ENCODE results near the gene FCN2. TPM values are rescaled to one million over a fixed set of nuclear protein-coding genes. Genes with fewer than 3 reads are reported as not detected.
"Not testable (repeated sequence)": the region's sequence is repeated elsewhere in the genome, so short reads cannot be mapped to it uniquely, and the experiment has no call there.

FCN2 gene
- total RNA-seq, 2 experiments from 2014 or later = not detected

DNA sequence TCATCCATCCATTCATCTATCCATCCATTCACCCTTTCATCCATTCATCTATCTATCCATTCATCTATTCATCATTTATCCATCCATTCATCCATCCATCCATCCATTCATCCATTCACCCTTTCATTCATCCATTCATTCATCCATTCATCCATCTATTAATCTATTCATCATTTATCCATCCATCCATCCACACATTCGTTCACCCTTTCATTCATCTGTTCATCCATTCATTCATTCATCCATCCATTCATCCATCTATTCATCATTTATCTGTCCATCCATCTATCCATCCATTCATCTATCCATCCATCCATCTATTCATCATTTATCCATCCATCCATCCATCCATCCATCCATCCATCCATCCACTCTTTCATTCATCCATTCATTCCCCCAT, 33.9 kb upstream of the FCN2 start:
- CTCF ChIA-PET = no interaction called here

DNA sequence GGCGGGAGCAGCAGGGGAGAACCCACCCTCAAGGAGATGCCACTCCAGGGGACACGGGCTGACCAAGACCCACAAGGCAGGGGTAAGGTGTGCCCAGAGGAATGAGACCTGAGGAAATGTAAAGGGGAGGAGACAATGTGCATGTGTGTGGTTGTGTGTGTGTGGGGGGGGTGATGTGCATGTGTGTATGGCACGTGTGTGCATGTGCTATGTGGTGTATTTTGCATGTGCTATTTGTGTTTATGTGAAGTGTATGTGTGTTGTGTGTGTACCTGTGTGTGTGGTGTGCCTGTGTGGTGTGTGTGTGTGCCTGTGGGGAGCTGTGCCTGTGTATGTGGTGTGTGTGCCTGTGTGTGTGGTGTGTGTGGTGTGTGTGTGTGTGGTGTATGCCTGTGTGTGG, 33.5 kb upstream of the FCN2 start:
- CTCF ChIA-PET = no interaction called here
- POLR2A ChIA-PET = no interaction called here

More for the DNA sequence above, 33.9 kb upstream of the FCN2 start:
- POLR2A ChIA-PET = no interaction called here

DNA sequence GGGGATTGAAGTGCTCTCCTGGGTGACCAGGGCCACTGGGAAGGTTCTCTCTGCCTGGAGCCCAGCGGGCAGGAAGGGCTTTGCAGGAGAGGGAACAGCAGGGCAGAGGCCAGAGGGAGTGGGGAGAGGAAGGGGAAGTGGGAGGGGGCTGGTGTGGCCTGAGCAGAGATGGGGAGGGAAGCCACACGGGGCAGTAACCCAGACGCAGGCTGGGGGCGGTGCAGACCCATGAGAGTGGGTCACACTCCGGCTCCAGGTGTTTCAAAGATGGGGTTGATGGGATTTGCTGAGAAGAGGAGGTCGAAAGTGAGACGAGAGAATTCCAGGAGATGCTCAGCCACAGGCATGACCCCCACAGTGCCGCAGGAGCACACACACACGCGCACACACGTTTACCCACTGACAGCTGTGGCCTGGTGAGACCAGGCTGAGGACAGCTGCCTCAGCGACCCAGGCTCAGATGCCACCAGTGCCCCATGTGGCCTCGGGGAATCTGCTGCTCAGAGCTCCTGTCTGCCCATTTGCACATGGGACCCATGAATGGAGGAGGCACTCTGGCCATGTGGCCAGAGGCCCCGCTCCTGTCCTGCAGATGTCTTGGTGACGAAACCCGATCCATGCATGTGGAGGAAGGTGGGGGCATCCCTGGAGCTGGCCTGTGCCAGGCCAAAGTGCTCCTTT, 32.7 kb upstream of the FCN2 start:
- POLR2A ChIA-PET = no interaction called here
- CTCF ChIA-PET = no interaction called here

DNA sequence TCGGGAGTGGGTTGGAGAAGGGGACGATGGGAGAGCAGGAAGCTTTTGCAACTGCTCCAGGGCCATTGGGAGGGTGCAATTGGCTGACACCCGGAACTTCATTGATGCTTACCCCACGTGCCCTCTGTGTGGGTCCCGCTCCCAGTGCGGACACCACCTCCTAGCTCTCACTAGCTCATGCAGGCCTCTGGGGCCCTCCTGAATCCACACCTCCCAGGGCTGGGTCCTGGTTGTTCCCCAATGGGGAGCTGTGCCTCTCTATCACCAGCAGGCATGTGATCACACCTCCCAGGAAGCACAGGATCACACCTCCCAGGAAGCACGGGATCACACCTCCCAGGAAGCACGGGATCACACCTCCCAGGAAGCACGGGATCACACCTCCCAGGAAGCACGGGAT, 32.1 kb upstream of the FCN2 start:
- ChIA-PET POLR2A (no interaction called here), CTCF (no interaction called here)

DNA sequence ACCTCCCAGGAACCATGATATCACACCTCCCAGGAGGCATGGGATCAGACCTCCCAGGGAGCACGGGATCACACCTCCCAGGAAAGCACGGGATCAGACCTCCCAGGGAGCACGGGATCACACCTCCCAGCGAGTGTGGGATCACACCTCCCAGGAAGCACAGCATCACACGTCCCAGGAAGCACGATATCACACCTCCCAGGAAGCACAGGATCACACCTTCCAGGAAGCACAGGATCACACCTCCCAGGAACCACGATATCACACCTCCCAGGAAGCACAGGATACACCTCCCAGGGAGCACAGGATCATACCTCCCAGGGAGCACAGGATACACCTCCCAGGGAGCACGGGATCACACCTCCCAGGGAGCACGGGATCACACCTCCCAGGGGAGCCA, 30.0 kb upstream of the FCN2 start:
- ChIA-PET POLR2A (no interaction called here), CTCF (no interaction called here)

DNA sequence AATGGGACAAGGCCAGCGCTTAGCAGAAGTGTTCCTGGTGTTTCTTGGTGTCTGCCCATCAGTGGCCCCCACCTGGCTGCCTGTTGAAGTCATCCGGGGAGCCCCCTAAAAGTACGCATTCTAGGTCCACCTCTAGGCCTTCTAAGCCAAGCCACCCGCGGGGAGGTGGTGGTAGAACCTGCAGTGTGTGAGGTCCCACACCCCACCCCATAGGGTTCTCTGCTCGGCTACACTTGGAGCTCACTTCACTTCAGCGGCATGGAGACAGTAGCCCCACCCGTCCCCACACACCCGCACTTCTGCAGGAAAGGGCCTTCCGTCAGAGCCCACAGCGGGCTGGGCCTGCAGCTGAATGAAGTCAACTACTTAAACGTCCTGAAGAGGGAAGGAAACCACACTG, 29.6 kb upstream of the FCN2 start:
- ChIA-PET POLR2A (no interaction called here), CTCF (no interaction called here)

DNA sequence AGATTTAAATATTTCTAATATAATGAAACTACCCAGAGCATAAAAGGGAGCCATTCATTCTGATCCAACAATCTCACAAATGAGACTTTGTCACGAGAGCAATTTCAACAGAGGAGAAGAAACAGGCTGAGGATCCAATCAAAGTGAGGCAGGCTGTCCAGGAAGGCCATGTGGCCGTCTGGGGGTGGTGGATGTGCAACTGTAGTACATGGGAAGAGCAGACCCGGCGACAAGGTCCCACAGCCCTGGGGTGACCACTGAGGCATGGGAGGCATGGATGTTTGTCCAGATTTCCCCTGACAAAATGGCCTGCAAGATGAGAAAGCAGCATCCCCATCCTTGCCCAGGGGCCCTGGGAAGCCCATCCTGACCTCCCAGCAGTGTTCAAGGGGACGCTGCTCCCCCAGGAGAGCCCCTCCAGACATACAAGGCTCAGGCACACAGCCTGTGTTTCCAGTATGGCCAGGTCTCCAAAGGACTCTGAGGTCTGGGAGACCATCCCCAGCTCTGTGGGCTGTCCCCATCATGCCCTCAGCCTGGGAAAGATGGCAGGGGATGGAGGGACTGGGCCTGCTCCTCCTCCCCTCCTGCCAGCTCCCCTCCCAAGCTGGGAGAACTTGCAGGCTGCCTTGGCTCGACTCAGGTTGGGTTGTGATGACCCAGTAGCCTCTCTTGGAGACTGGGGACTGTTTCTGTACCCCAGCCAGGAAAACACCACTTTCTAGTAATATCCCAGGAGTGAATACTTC, 27.5 kb upstream of the FCN2 start:
- ChIA-PET POLR2A (no interaction called here), CTCF (no interaction called here)

DNA sequence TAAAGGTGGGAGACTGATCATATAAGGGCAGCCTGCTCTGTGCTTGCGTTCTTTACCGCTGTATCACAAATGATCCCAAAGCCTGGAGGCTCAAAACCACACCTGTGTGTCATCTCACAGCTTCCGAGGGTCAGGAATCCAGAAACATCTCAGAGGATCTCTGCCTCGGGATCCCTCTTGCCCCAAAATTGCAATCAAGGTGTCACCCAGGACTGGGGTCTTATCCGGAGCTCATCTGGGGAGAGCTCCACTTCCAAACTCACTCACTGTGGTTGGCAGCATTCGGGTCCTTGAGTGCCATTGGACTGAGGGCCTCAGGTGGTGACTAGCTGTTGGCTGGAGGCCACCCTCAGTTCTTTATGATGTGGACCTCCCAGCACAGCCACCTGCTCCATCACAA, 26.7 kb upstream of the FCN2 start:
- ChIA-PET POLR2A (no interaction called here), CTCF (no interaction called here)

DNA sequence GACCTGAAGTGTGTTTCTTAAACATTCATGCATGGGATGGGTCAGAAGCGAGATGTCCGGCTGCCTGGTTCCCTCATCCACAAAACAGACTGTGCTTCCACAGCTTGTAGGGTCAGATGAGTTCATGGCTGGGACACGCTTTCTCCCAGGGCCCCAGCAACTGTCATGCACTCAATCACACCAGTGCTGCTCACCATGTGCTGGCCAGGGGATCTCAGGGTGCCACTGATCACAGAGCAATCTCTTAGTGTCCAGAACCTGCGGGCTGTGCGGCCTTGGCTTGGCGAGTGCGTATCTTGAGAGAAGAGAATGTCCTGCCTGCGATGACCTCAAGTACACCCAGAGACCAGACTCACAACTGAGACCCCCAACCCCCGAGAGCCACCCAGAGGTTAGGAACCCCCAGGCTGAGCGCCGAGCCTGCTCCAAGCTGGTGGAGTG, 26.0 kb upstream of the FCN2 start:
- POLR2A ChIA-PET = no interaction called here
- CTCF ChIA-PET = no interaction called here

DNA sequence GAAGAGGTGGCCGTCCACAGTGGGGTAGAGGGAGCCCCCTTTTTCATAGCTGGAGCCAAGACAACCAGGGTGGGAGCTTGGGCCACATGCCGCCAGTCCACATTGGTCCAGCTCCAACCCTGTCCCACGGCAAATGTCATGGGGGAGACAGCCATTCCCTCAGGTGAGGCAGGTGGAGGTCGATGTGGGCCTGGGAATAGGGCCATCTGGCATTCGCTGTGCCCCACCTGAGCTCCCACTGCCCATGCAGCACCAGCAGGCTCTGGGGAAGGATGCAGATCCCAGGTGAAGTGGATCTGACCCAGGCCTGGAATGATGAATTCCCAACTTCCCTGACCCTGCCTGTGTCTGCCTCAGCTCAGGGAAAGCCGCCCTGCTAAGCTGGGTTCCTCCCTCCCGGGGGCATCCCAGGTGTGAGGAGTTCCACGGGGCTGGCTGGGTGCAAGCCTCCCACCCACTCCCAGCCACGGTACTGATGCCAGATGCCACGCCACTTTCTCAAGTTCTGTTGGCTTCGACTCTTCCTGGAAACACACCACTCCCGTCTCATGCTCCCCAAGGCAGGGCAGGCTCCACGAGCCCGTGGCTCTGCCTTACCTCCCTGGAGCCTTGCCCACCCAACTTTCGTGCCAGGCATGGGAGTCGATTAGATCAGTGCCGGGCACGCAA, 25.2 kb upstream of the FCN2 start:
- ChIA-PET POLR2A (no interaction called here), CTCF (no interaction called here)

DNA sequence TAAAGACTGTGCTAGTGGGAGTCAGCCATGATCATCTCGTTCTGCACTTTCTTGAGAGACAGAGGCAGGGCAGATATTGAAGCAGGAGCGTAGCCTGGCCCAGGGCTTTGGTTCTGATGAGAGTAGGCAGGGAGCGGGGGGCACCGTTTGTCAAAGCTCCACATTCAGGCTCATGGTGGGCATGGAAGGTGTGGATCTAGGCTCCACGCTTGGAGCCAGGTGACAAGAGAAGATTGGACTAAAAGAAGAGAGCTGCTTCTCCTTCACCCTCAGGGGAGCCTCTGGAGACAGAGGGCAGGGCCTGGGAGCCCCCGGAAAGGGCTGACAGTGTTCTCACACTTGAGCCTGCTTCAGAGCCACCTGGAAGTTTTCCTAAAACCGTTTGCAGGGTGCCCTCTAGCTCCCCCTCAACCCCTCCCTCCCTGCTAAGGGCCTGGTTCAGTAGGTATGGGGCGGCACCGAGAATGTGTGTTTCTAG, 24.7 kb upstream of the FCN2 start:
- POLR2A ChIA-PET = interaction anchor here (0.6 kb wide), 1 partner anchor 946 kb away, joined by 3 read pairs; no protein-coding TSS in a partner anchor

DNA sequence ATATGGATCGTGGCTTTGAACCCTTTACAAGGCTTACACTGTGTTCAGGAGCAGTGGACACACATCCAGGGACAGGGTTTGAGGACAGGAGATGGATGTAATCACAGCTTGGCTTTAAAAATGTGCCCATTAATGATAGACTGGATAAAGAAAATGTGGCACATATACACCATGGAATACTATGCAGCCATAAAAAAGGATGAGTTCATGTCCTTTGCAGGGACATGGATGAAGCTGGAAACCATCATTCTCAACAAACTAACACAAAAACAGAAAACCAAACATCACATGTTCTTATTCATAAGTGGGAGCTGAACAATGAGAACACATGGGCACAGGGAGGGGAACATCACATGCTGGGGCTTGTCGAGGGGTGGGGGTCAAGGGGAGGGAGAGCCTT, 23.2 kb upstream of the FCN2 start:
- CTCF ChIA-PET, POLR2A ChIA-PET: not testable (repeated sequence)

More for the DNA sequence above, 24.7 kb upstream of the FCN2 start:
- CTCF ChIA-PET = no interaction called here

DNA sequence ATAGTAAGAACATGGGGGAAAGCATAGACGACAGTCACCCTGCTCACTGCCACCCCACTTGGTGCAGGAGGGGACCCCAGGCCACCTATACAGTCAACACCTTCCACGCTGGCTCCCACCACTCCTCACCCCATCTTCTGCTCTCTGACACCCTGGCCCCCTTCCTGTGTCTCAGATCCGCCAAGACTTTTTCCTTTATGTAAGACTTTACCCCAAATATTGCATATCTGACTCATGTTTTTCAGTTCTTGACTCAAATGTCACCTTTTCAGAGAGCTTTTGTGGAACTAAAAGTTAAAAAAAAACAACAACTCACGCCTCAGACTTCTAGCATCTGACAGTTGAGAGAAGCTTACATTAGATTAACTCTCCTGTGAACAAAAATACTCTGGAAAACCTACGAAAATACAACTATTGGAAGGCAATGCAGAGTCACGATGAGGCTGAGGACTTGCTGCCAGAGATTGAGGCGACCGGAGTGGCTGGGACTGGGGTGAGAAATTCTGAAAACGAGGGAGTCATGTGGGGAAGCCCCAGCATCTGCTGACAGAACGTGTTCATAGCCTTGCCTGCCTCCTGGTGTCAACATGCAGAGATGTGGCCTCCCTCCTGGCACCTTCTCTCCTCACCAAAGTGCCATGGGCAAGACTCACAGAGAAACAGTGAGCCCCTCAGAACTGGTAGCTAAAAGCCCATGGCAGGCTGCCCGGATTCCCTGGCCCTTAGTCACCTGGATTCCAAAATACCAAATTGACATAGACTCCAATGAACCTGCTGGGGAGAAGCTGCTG, 22.4 kb upstream of the FCN2 start:
- CTCF ChIA-PET = interaction anchor here (0.9 to 1.3 kb wide), 2 partner anchors 16 to 75 kb away, joined by 3 to 4 read pairs; no protein-coding TSS in a partner anchor
- POLR2A ChIA-PET = no interaction called here

DNA sequence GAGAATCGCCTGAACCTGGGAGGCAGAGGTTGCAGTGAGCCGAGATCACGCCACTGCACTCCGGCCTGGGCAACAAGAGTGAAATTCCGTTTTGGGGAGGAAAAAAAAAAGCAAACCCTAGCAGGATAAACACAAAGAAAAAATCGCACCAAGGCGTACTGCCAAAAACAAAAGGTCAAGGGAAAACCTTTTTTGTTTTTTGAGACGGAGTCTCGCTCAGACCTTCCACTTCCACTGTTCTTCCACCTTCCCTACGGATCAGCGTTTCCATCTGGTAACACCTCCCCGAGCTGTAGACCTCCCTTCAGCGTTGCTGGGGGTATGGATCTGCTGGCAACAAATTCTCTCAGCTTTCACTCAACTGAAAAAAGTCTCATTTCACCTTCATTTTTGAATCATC, 20.1 kb upstream of the FCN2 start:
- POLR2A ChIA-PET = no interaction called here
- CTCF ChIA-PET = no interaction called here

DNA sequence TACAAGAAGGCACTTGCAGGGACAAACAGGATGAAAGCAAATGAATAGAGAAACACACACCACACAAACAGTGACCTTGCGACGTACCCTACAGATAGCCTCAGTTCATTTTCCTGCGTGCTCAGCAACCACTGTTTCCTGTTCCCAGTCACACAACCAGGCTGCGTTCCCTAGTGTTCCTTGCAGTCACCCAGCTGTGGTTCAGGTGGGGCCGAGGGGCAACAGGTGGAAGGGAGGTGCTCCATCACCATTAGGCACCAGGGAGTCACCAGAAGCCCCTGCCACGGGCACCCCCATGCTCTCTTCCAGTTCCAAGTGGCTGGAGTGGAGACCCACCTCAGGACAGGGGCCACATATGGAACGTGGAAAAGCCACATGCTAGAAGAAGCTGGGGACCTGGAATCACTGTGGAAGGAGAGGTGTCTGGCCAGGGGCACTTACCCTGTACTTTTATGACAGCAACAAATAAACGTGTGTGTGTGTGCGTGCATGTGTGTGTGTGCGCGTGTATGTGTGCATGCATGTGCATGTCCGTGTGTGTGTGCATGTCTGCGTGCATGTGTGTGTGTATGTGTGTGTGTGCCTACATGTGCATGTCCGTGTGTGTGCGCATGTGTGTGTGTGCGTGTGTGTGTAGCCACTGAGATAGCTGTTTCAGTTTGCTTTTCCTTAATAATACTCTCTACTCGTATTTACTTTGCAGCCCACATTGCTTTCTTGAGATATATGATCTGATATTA, 18.8 kb upstream of the FCN2 start:
- POLR2A ChIA-PET = no interaction called here

DNA sequence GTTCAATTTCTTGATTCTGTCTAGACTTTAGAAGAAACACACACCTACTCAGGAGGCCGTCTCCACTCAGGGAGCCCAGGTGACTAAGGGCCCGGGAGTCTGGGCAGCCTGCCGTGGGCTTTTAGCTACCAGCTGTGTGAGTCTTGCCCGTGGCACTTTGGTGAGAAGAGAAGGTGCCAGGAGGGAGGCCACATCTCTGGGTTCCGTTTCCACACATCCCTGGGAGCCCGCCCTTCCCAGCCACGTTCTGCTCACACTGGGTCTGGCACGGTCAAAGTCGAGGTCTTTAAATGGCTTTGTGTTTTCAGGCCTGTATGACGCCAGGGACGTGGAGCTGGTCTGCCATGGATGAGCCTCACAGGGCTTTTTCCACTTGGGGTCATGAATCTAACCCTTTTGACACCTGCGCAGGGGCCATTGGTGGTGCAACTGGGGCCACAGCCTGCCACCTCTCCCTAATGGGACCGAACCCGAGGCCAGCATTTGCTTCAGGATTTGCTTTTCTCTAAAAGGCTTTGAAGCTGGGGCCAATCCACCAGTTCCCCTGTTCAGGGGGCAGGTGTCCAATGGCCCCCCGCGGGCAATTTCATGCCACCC, 17.2 kb upstream of the FCN2 start:
- ChIA-PET CTCF (no interaction called here), POLR2A (no interaction called here)

More for the DNA sequence above, 18.8 kb upstream of the FCN2 start:
- CTCF ChIA-PET = no interaction called here

DNA sequence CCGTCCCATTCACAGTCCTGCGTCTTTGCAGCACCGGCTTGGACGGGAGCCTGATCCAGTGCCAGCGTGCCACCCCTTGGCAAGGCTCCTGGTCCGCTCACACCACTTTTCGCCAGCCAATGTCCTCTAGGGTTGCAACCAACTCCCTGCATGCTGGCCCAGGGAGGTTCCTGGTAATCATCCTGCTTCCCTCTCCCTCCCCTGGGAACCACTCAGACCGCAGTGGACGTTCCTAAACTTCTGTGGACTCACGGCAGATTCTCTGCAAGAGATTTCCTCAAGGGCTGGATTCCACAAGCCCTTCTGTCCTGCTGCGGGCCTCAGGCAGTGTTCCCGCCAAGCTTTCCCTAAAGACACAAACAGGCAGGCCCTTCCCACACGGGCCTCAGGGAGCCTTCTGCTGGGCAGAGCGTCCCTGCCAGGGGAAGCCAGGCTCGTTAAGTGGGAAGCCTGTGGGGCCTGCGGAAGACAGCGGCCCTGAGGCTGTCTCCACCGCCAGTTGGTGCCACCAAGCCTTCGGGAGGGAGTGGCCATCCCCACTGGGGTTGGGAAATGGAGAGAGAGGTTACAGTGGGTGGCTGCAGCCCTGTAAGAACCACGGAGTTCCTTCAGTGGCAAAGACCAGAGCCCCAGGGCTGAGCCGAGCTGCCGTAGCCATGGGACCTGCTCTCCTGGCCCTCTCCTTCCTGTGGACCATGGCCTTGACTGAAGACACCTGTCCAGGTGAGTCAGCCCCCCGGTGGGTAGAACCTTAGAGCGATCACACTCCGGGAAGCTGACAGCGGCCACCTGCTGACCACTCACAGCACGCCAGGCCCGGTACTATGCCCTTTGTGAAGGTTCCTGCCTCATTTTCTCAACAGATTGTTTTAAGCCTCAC, 16.4 kb upstream of the FCN2 start:
- ChIA-PET POLR2A (no interaction called here), CTCF (no interaction called here)

DNA sequence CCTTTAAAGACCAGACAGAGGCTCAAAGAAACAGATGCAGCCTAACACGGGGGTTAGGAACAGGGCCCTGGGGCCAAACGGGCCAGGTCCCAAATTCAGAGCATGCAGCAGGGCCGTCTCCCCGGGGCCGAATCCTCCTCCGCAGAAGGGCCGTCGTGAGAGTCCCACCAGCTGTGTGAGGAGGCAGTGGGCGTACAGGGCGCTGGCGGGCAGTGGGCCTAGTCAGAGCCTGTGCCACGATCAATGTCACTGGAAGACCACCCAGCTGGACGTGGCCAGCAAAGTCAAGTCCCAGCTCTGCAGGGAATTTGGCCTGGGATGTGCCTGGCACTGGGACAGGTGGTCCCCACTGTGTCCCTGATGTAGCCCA, 15.8 kb upstream of the FCN2 start:
- ChIA-PET CTCF (no interaction called here), POLR2A (no interaction called here)

Data from activated CD8-positive, alpha-beta memory T cell treated with anti-CD3 and anti-CD28 coated beads for 36 hours (primary cell).